ENCODE results near the gene CNTN4. TPM values are rescaled to one million over a fixed set of nuclear protein-coding genes. Genes with fewer than 3 reads are reported as not detected.
"Not testable (repeated sequence)": the region's sequence is repeated elsewhere in the genome, so short reads cannot be mapped to it uniquely, and the experiment has no call there.

Gene CNTN4
- total RNA-seq, 1 donor from 2014 or later, result 16.5 TPM

DNA sequence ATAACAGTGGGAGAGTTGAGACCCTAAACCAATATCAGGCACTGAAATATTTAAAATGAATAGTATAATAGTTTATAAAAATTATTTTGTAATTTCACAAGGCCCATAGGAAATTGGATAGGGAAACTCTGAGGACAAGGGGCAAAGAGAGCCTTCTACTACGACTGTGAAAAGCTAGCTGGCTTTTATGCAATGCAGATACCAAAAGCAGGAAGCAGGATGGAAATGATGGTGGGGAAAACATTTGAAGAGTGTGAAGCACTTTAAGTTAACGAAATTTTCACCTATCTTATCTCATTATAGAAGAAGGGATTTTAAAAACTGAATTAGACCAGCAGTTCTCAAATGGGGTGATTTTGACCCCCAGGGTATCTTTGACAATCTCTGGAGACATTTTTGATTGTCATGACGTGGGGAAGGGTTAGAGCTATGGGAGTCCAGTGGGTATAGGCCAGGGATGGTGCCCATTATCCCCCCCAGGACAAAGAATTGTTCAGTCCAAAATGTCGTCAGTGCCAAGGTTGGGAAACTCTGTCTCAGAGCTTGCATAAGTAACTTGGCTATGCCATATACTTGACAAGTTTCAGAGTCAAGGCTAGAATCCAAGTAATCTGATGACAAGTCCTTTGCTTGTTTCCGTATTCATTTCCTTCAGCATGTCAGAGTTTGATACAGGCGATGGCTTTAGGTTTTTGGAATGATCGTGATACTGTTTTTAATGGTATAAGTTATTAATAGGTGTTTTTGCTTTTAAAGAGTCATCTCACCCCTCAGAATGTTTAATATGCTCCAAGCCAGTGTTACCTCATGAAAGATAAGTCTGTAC, 885.6 kb downstream of the CNTN4 start:
- Histone ChIP-seq H3K36me3 (ENCODE audit: control insufficient read depth, insufficient read depth, low read length) (no peaks in the 10 kb centered on the region), H3K27me3 (ENCODE audit: control insufficient read depth, insufficient read depth, low read length) (no peaks in the 10 kb centered on the region)
- TF ChIP-seq CTCF (IDR thresholded peaks at IDR 0.05; ENCODE audit: insufficient read depth, low read length, poor library complexity, severe bottlenecking), result no peak

GRCh38 chr3:2984831-2985220, 886.2 kb downstream of the CNTN4 start:
- DNase-seq (ENCODE audit: low read depth), result no peak
- Histone ChIP-seq H3K4me3 (ENCODE audit: low read depth, low read length) (no peak overlapping the region), H3K36me3 (ENCODE audit: control insufficient read depth, insufficient read depth, low read length) (no peaks in the 10 kb centered on the region), H3K27me3 (ENCODE audit: control insufficient read depth, insufficient read depth, low read length) (no peaks in the 10 kb centered on the region)
- no peak for TF ChIP-seq CTCF (IDR thresholded peaks at IDR 0.05; ENCODE audit: insufficient read depth, low read length, poor library complexity, severe bottlenecking)

More for the DNA sequence above, 885.6 kb downstream of the CNTN4 start:
- DNase-seq (ENCODE audit: low read depth), result no peak
- H3K4me3 ChIP-seq (ENCODE audit: low read depth, low read length), result no peak overlapping the region

- no peaks in the 10 kb centered on the region for H3K36me3 ChIP-seq (ENCODE audit: control insufficient read depth, insufficient read depth, low read length)
- no peaks in the 10 kb centered on the region for H3K27me3 ChIP-seq (ENCODE audit: control insufficient read depth, insufficient read depth, low read length)
- no peak for TF ChIP-seq CTCF (IDR thresholded peaks at IDR 0.05; ENCODE audit: insufficient read depth, low read length, poor library complexity, severe bottlenecking)
- no peak overlapping the region for H3K4me3 ChIP-seq (ENCODE audit: low read depth, low read length)
- DNase-seq (ENCODE audit: low read depth), result no peak
Measured at GRCh38 chr3:2985479-2985878, 886.8 kb downstream of the CNTN4 start.

DNA sequence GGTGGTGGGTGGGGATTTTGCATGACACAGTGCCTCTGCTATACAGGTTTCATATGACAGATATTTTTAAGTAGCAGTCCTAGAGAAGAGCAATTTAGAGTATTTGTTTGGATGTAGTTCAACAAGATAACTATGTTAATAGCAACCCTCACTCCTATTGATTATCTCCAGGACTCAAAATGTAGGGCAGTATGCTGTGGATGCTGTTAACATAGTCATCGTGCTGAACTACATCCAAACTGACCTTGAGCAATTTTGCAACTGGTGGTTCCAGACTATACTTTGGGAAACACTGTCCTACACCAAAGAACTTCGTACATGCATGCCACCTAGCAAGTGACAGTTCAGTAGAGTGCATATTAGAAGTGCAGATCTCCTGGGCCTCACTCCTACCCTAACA, 893.9 kb downstream of the CNTN4 start:
- DNase-seq (ENCODE audit: low read depth), result no peak
- Histone ChIP-seq H3K27me3 (ENCODE audit: control insufficient read depth, insufficient read depth, low read length) (no peaks in the 10 kb centered on the region), H3K36me3 (ENCODE audit: control insufficient read depth, insufficient read depth, low read length) (no peaks in the 10 kb centered on the region), H3K4me3 (ENCODE audit: low read depth, low read length) (no peak overlapping the region)
- no peak for TF ChIP-seq CTCF (IDR thresholded peaks at IDR 0.05; ENCODE audit: insufficient read depth, low read length, poor library complexity, severe bottlenecking)

DNA sequence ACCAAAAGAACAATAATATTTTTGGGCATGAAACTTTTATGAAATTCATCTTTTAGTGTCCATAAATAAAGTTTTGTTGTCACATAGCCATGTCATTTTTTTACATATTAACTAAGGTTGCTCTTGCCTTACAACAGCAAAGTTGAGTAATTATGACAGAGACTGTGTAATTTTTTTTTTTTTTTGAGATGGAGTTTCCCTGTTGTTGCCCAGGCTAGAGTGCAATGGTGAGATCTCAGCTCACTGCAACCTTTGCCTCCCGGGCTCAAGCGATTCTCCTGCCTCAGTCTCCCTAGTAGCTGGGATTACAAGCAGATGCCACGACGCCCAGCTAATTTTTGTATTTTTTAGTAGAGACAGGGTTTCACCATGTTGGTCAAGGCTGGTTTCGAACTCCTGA, 894.5 kb downstream of the CNTN4 start:
- not testable (repeated sequence) for H3K4me3 ChIP-seq (ENCODE audit: low read depth, low read length); DNase-seq (ENCODE audit: low read depth); H3K27me3 ChIP-seq (ENCODE audit: control insufficient read depth, insufficient read depth, low read length); H3K36me3 ChIP-seq (ENCODE audit: control insufficient read depth, insufficient read depth, low read length)

DNA sequence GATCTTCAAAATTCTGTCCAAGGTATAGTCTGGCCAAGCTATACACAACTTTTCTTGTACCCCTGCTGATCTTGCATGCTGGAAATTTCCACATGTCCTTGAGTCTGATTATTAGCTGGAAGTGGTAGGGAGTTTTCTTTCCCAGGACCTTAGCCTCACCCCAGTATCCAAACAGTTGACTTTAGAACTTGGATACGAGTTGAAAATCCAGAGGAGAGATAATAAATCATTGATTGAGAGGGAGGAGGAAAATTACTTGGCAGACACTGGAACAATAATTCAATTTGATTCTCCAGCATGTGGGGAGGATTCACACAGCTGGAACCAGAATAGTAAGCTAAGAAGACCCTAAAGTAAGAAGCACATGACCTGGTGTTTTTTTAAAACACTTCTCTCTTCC, 895.1 kb downstream of the CNTN4 start:
- Histone ChIP-seq H3K36me3 (ENCODE audit: control insufficient read depth, insufficient read depth, low read length) (no peaks in the 10 kb centered on the region), H3K27me3 (ENCODE audit: control insufficient read depth, insufficient read depth, low read length) (no peaks in the 10 kb centered on the region), H3K4me3 (ENCODE audit: low read depth, low read length) (no peak overlapping the region)
- no peak for DNase-seq (ENCODE audit: low read depth)
- no peak for TF ChIP-seq CTCF (IDR thresholded peaks at IDR 0.05; ENCODE audit: insufficient read depth, low read length, poor library complexity, severe bottlenecking)

Data from kidney epithelial cell (primary cell).